ENCODE results near the gene ASIC4.

ASIC4 gene

GRCh38 chr2:219554350-219554749, 40.1 kb downstream of the ASIC4 start:
- FAIRE-seq, result no peak

- FAIRE-seq, result no peak
Observed at GRCh38 chr2:219555956-219556355, 41.7 kb downstream of the ASIC4 start.

GRCh38 chr2:219556413-219556812, 42.1 kb downstream of the ASIC4 start:
- no peak for FAIRE-seq

GRCh38 chr2:219557320-219557719, 43.0 kb downstream of the ASIC4 start:
- no peak for FAIRE-seq

- FAIRE-seq, result no peak
Observed at GRCh38 chr2:219557791-219558785, 43.8 kb downstream of the ASIC4 start.

- no peak for FAIRE-seq
Observed at GRCh38 chr2:219559156-219559915, 45.1 kb downstream of the ASIC4 start.

- FAIRE-seq, result no peak
Observed at GRCh38 chr2:219560037-219560892, 46.0 kb downstream of the ASIC4 start.

- no peak for FAIRE-seq
Observed at GRCh38 chr2:219560893-219561178, 46.6 kb downstream of the ASIC4 start.

GRCh38 chr2:219561179-219562048, 47.1 kb downstream of the ASIC4 start:
- FAIRE-seq, result no peak

GRCh38 chr2:219562049-219563020, 48.1 kb downstream of the ASIC4 start:
- FAIRE-seq, result no peak

- FAIRE-seq, result no peak
Observed at GRCh38 chr2:219563271-219563928, 49.1 kb downstream of the ASIC4 start.

GRCh38 chr2:219565130-219566080, 51.1 kb downstream of the ASIC4 start:
- FAIRE-seq, result no peak

GRCh38 chr2:219566640-219567039, 52.4 kb downstream of the ASIC4 start:
- FAIRE-seq, result no peak

- FAIRE-seq, result no peak
Observed at GRCh38 chr2:219567131-219567530, 52.8 kb downstream of the ASIC4 start.

- FAIRE-seq, result no peak
Observed at GRCh38 chr2:219567791-219568361, 53.6 kb downstream of the ASIC4 start.

- FAIRE-seq, result no peak
Observed at GRCh38 chr2:219569041-219569440, 54.8 kb downstream of the ASIC4 start.

- FAIRE-seq, result no peak
Observed at GRCh38 chr2:219569635-219570034, 55.4 kb downstream of the ASIC4 start.

- no peak for FAIRE-seq
Observed at GRCh38 chr2:219570194-219570923, 56.1 kb downstream of the ASIC4 start.
